Measurements from ENCODE around the gene SMKR1.

GRCh38 chr7:129456421-129456820 is 45.9 kb upstream of the SMKR1 start:
- TF ChIP-seq CTCF (IDR thresholded peaks at IDR 0.05), result no peak
- TF ChIP-seq EZH2phosphoT487 (IDR thresholded peaks at IDR 0.05), result no peak
- TF ChIP-seq EZH2 (IDR thresholded peaks at IDR 0.05), result no peak
